IPS-NIHi11 (cell line): ENCODE data around the gene DACH1.

Experiments used
- DNase-seq: peaks from one replicate; pipeline ENCODE4 v3.0.0; 2012; ENCODE audit warnings: mixed read lengths, low spot score

DACH1 gene

GRCh38 chr13:71774863-71775262 is 92.1 kb downstream of the DACH1 start:
- no peak for DNase-seq

GRCh38 chr13:71773531-71773930 is 93.5 kb downstream of the DACH1 start:
- no peak for DNase-seq

- DNase-seq: no peak
These were observed 94.6 kb downstream of the DACH1 start for GRCh38 chr13:71772361-71772760.

- no peak for DNase-seq
These were observed 95.9 kb downstream of the DACH1 start for GRCh38 chr13:71771144-71771543.

GRCh38 chr13:71770710-71771109 is 96.3 kb downstream of the DACH1 start:
- DNase-seq: no peak

- no peak for DNase-seq
These were observed 98.1 kb downstream of the DACH1 start for GRCh38 chr13:71768881-71769280.

GRCh38 chr13:71759651-71760511 is 107.1 kb downstream of the DACH1 start:
- peak; percentile 7 for DNase-seq

- DNase-seq: peak; percentile 7
These were observed 108.2 kb downstream of the DACH1 start for GRCh38 chr13:71758828-71759227.

GRCh38 chr13:71754407-71754974 is 112.5 kb downstream of the DACH1 start:
- DNase-seq: no peak

GRCh38 chr13:71752775-71753513 is 114.1 kb downstream of the DACH1 start:
- DNase-seq: no peak

GRCh38 chr13:71751073-71751472 is 115.9 kb downstream of the DACH1 start:
- DNase-seq: no peak

GRCh38 chr13:71730267-71730666 is 136.7 kb downstream of the DACH1 start:
- no peak for DNase-seq

GRCh38 chr13:71729441-71729840 is 137.6 kb downstream of the DACH1 start:
- DNase-seq: no peak

- DNase-seq: no peak
These were observed 139.3 kb downstream of the DACH1 start for GRCh38 chr13:71727662-71728061.

GRCh38 chr13:71727042-71727441 is 140.0 kb downstream of the DACH1 start:
- no peak for DNase-seq

GRCh38 chr13:71722206-71722605 is 144.8 kb downstream of the DACH1 start:
- no peak for DNase-seq

GRCh38 chr13:71721104-71721503 is 145.9 kb downstream of the DACH1 start:
- DNase-seq: no peak

- DNase-seq: no peak
These were observed 148.1 kb downstream of the DACH1 start for GRCh38 chr13:71718931-71719330.

GRCh38 chr13:71714802-71715375 is 152.1 kb downstream of the DACH1 start:
- no peak for DNase-seq

GRCh38 chr13:71712988-71713653 is 153.9 kb downstream of the DACH1 start:
- peak; percentile 74 for DNase-seq

GRCh38 chr13:71704656-71705055 is 162.3 kb downstream of the DACH1 start:
- DNase-seq: no peak

GRCh38 chr13:71703138-71703537 is 163.9 kb downstream of the DACH1 start:
- no peak for DNase-seq
